ENCODE measurements around the gene HAUS8.

- TF ChIP-seq TAF1 (IDR thresholded peaks at IDR 0.05; ENCODE audit: borderline replicate concordance, insufficient read depth, low read length), result no peak
- TF ChIP-seq POLR2AphosphoS5 (IDR thresholded peaks at IDR 0.05; ENCODE audit: low read depth, low read length), result no peak
- no peak for TF ChIP-seq REST (IDR thresholded peaks at IDR 0.05; ENCODE audit: insufficient read depth in 1 of 2, low read depth in 2 of 2, low read length in 2 of 2)
- no peak for TF ChIP-seq SIN3A (IDR thresholded peaks at IDR 0.05; ENCODE audit: borderline replicate concordance, insufficient read depth, low read length)
Observed at GRCh38 chr19:17103177-17103576, 27.9 kb upstream of the HAUS8 start.
